SK-N-SH (cell line): ENCODE results near the gene HSCB. TPM values are rescaled to one million over a fixed set of nuclear protein-coding genes. Genes with fewer than 3 reads are reported as not detected.

Source experiments
- CTCF ChIA-PET: fragments of 300-600, 350-600 bp; formaldehyde crosslinking; extraction: SDS; loops from one replicate; lab custom pipeline; 2021; lab: Yijun Ruan, JAX
- POLR2A ChIA-PET: fragments of 350-600 bp; sonication (Branson Sonifier 250); formaldehyde crosslinking; extraction: SDS; loops from one replicate; lab custom pipeline; 2020; ENCODE audit warnings: antibody characterized with exemption, inconsistent platforms; lab: Yijun Ruan, JAX
- DNase-seq: peaks from one replicate; pipeline ENCODE4 v3.0.0; 2012
- H2AFZ ChIP-seq: fragments of 200-600 bp; sonication (generic); 2 replicates; pipeline ENCODE4 v1.8.1; 2016; ENCODE audit warnings: antibody characterized with exemption, mild to moderate bottlenecking, low read depth
- H3F3A ChIP-seq: fragments of 200-600 bp; sonication (generic); replicated peaks from 2 replicates; pipeline ENCODE3; 2016; ENCODE audit warnings: antibody characterized with exemption, mild to moderate bottlenecking; ENCODE audit not compliant: insufficient read depth
- H3K27ac ChIP-seq, 2 experiments: fragments of 200-500 bp in 1 of 2; fragments of 200-600 bp in 1 of 2; sonication (Bioruptor generic) in 1 of 2; sonication (generic), shearing (Covaris generic) in 1 of 2; 2 replicates each; pipeline versions ENCODE4 v1.5.1 to v1.6.1; 2014 to 2016; ENCODE audit warnings: low read depth in 2 of 2, inconsistent platforms in 1 of 2, low read length in 1 of 2, mild to moderate bottlenecking in 1 of 2, mixed read lengths in 1 of 2
- H3K27me3 ChIP-seq: fragments of 200-600 bp; sonication (generic), shearing (Covaris generic); 2 replicates; pipeline ENCODE4 v1.6.1; 2016; ENCODE audit warnings: mixed run types; ENCODE audit not compliant: insufficient read depth
- H3K36me3 ChIP-seq, 2 experiments: fragments of 200-500 bp in 1 of 2; fragments of 200-600 bp in 1 of 2; sonication (Bioruptor generic) in 1 of 2; sonication (generic) in 1 of 2; replicated peaks in 1 of 2; 2 replicates each; pipeline versions ENCODE3 to v1.5.1; 2014 to 2016; ENCODE audit warnings: low read length in 1 of 2, mild to moderate bottlenecking in 1 of 2; ENCODE audit not compliant: insufficient read depth in 2 of 2, control insufficient read depth in 1 of 2
- H3K4me1 ChIP-seq, 2 experiments: fragments of 200-500 bp in 1 of 2; fragments of 200-600 bp in 1 of 2; sonication (Bioruptor generic) in 1 of 2; sonication (generic), shearing (Covaris generic) in 1 of 2; 2 replicates each; pipeline versions ENCODE4 v1.5.1 to v1.6.1; 2014 to 2016; ENCODE audit warnings: low read depth in 1 of 2, low read length in 1 of 2, mixed run types in 1 of 2; ENCODE audit not compliant: insufficient read depth in 2 of 2, control insufficient read depth in 1 of 2
- H3K4me2 ChIP-seq: fragments of 200-600 bp; sonication (generic), shearing (Covaris generic); 2 replicates; pipeline ENCODE4 v1.6.1; 2017; ENCODE audit warnings: mixed run types
- H3K4me3 ChIP-seq, 2 experiments: fragments of 200-500 bp in 1 of 2; fragments of 200-600 bp in 1 of 2; sonication (Bioruptor generic) in 1 of 2; sonication (generic), shearing (Covaris generic) in 1 of 2; 2 replicates each; pipeline versions ENCODE4 v1.5.1 to v1.8.1; 2014 to 2016; ENCODE audit warnings: low read depth in 2 of 2, inconsistent platforms in 1 of 2, low read length in 1 of 2, mild to moderate bottlenecking in 1 of 2, mixed read lengths in 1 of 2, moderate library complexity in 1 of 2
- H3K79me2 ChIP-seq: fragments of 200-600 bp; sonication (generic); 2 replicates; pipeline ENCODE4 v1.8.1; 2017; ENCODE audit warnings: mild to moderate bottlenecking; ENCODE audit not compliant: insufficient read depth
- H3K9ac ChIP-seq: fragments of 200-600 bp; sonication (generic); 2 replicates; pipeline ENCODE4 v1.6.1; 2017; ENCODE audit warnings: mixed run types
- H3K9me2 ChIP-seq: fragments of 200-600 bp; sonication (generic); 2 replicates; pipeline ENCODE4 v1.6.1; 2017; ENCODE audit warnings: mixed run types
- H3K9me3 ChIP-seq: fragments of 200-600 bp; sonication (generic); 2 replicates; pipeline ENCODE4 v1.6.1; 2017; ENCODE audit warnings: mixed run types, mild to moderate bottlenecking, moderate library complexity
- H4K20me1 ChIP-seq: fragments of 200-600 bp; sonication (generic); 2 replicates; pipeline ENCODE4 v1.6.1; 2017; ENCODE audit warnings: mild to moderate bottlenecking, mixed run types; ENCODE audit not compliant: insufficient read depth
- ELF1 ChIP-seq: IDR thresholded peaks from 2 replicates; pipeline ENCODE4 v1.4.0; 2012
- FOSL2 ChIP-seq: IDR thresholded peaks from 2 replicates; pipeline ENCODE4 v1.4.0; 2012; ENCODE audit warnings: low read depth, mild to moderate bottlenecking, moderate library complexity, borderline replicate concordance
- FOXJ3 ChIP-seq: sonication (generic); formaldehyde crosslinking; IDR thresholded peaks from 2 replicates; pipeline ENCODE4 v1.5.1; 2020; ENCODE audit warnings: mild to moderate bottlenecking, missing genetic modification reagents
- FOXM1 ChIP-seq: IDR thresholded peaks from 2 replicates; pipeline ENCODE4 v1.4.0; 2012; ENCODE audit warnings: low read depth, mild to moderate bottlenecking
- GABPA ChIP-seq: IDR thresholded peaks from 2 replicates; pipeline ENCODE4 v1.4.0; 2012; ENCODE audit warnings: low read depth, mild to moderate bottlenecking
- MEF2A ChIP-seq: IDR thresholded peaks from 2 replicates; pipeline ENCODE4 v1.4.0; 2012; ENCODE audit warnings: low read depth, borderline replicate concordance
- MXI1 ChIP-seq: IDR thresholded peaks from 2 replicates; pipeline ENCODE4 v1.6.1; 2012; ENCODE audit warnings: mild to moderate bottlenecking, low read depth, low read length, improper control_type of control experiment
- RAD21 ChIP-seq: IDR thresholded peaks from 2 replicates; pipeline ENCODE4 v1.6.1; 2012; ENCODE audit warnings: mild to moderate bottlenecking, low read length
- REST ChIP-seq: IDR thresholded peaks from 2 replicates; pipeline ENCODE4 v1.6.1; 2012; ENCODE audit warnings: mild to moderate bottlenecking, low read depth, low read length, moderate library complexity
- TAF1 ChIP-seq: IDR thresholded peaks from 2 replicates; pipeline ENCODE4 v1.6.1; 2012; ENCODE audit warnings: low read depth, mild to moderate bottlenecking, low read length, moderate library complexity, borderline replicate concordance
- TCF12 ChIP-seq: IDR thresholded peaks from 2 replicates; pipeline ENCODE4 v1.4.0; 2012
- WGBS: methylation state at CpG from one replicate; pipeline ENCODE4 v1.1.6; 2017; ENCODE audit warnings: low lambda C conversion rate; 5-methylcytosine and 5-hydroxymethylcytosine counted together
- polyA plus RNA-seq, 3 experiments: library from polyadenylated mRNA; depleted of rRNA; stranded (reverse); fragments of >200 nt; gene quantifications; 2 replicates each; pipeline ENCODE4 v1.2.3, GENCODE V29; 2012

Gene HSCB
- polyA plus RNA-seq, 1 of the 3 experiments (the other 2 are of a cell fraction): 19.9 TPM

- ChIA-PET POLR2A (no interaction called here), CTCF (no interaction called here)
- H2AFZ ChIP-seq: no peak overlapping the region
- H3K36me3 ChIP-seq: peaks cover 4 to 10% of the 10 kb centered on the region in 2 experiments
- WGBS: 96% methylated on average over 10 of the region's 10 CpGs
- no peaks in the 10 kb centered on the region for H4K20me1 ChIP-seq
- H3K27ac ChIP-seq: no peak overlapping the region
- no peak overlapping the region for H3K4me2 ChIP-seq
- no peak overlapping the region for H3K9ac ChIP-seq
- no peaks in the 10 kb centered on the region for H3F3A ChIP-seq
- no peaks in the 10 kb centered on the region for H3K9me2 ChIP-seq
- DNase-seq: no peak
- H3K4me1 ChIP-seq: no peaks in the 10 kb centered on the region
- H3K4me3 ChIP-seq: no peak overlapping the region
- H3K79me2 ChIP-seq: no peaks in the 10 kb centered on the region; the same call in 1 of the 2 replicates
- H3K9me3 ChIP-seq: no peaks in the 10 kb centered on the region
- TF ChIP-seq TAF1 (no peak), FOXM1 (no peak), FOSL2 (no peak), FOXJ3 (CRISPR knock-in tag) (no peak), MEF2A (no peak), RAD21 (no peak), GABPA (no peak), MXI1 (no peak), TCF12 (no peak), ELF1 (no peak)
- H3K27me3 ChIP-seq: no peaks in the 10 kb centered on the region
These were observed 13.1 kb upstream of the HSCB start for GRCh38 chr22:28728621-28729313.

- H3K4me1 ChIP-seq: no peaks in the 10 kb centered on the region
- CTCF ChIA-PET: interaction anchor here (0.6 kb wide), 1 partner anchor 411 kb away, joined by 3 read pairs; no protein-coding TSS in a partner anchor
These were observed 11.7 kb upstream of the HSCB start for GRCh38 chr22:28730179-28730578.

More at GRCh38 chr22:28730179-28730578, 11.7 kb upstream of the HSCB start:
- Histone ChIP-seq H2AFZ (no peak overlapping the region), H3K9me3 (no peaks in the 10 kb centered on the region)
- no peak for TF ChIP-seq REST
- TF ChIP-seq, all 33 proteins: peak for 0
- no peak for DNase-seq
- POLR2A ChIA-PET: no interaction called here
- Histone ChIP-seq H3K4me3 (no peak overlapping the region), H3K4me2 (no peak overlapping the region), H3K27me3 (no peaks in the 10 kb centered on the region), H3K9ac (no peak overlapping the region), H3K79me2 (no peaks in the 10 kb centered on the region; the same call in 1 of the 2 replicates), H4K20me1 (no peaks in the 10 kb centered on the region), H3K9me2 (no peaks in the 10 kb centered on the region), H3K36me3 (peaks cover 3 to 10% of the 10 kb centered on the region in 2 experiments), H3F3A (no peaks in the 10 kb centered on the region), H3K27ac (no peak overlapping the region)
- 89% methylated on average over 3 of the region's 3 CpGs for WGBS
